MM.1S (cell line): ENCODE results near the gene TRIM51.

ENCODE experiments used
- DNase-seq: peaks from one replicate; pipeline ENCODE4 v3.0.0-alpha.2; 2015
- H2AFZ ChIP-seq: fragments of 300-600 bp; sonication (generic); 2 replicates; pipeline ENCODE4 v1.6.0; 2016; ENCODE audit warnings: antibody characterized with exemption, low read length
- H3F3A ChIP-seq: fragments of 300-600 bp; sonication (generic); 2 replicates; pipeline ENCODE4 v1.6.1; 2016; ENCODE audit warnings: mild to moderate bottlenecking, antibody characterized with exemption, low read length, moderate library complexity, mixed read lengths; ENCODE audit not compliant: insufficient read depth
- H3K27ac ChIP-seq: fragments of 300-600 bp; sonication (generic); 2 replicates; pipeline ENCODE4 v1.5.1; 2016; ENCODE audit warnings: mild to moderate bottlenecking, low read length
- H3K27me3 ChIP-seq: fragments of 300-600 bp; sonication (generic); replicated peaks from 2 replicates; pipeline ENCODE4 v1.6.0; 2016; ENCODE audit warnings: low read length; ENCODE audit not compliant: insufficient read depth
- H3K36me3 ChIP-seq: fragments of 300-600 bp; sonication (generic); replicated peaks from 2 replicates; pipeline ENCODE4 v1.6.1; 2016; ENCODE audit warnings: mild to moderate bottlenecking, low read length, mixed read lengths; ENCODE audit not compliant: insufficient read depth
- H3K4me1 ChIP-seq: fragments of 300-600 bp; sonication (generic); 2 replicates; pipeline ENCODE4 v1.6.1; 2016; ENCODE audit warnings: low read length, mixed read lengths
- H3K4me2 ChIP-seq: fragments of 300-600 bp; sonication (generic); 2 replicates; pipeline ENCODE4 v1.6.0; 2016; ENCODE audit warnings: low read depth, low read length
- H3K4me3 ChIP-seq: fragments of 300-600 bp; sonication (generic); 2 replicates; pipeline ENCODE4 v1.5.1; 2016; ENCODE audit warnings: low read length, mixed read lengths
- H3K79me2 ChIP-seq: fragments of 300-600 bp; sonication (generic); 2 replicates; pipeline ENCODE4 v1.6.1; 2016; ENCODE audit warnings: mixed run types, low read length, mixed read lengths
- H3K9ac ChIP-seq: fragments of 300-600 bp; sonication (generic); 2 replicates; pipeline ENCODE4 v1.6.1; 2016; ENCODE audit warnings: low read length, mixed read lengths
- H3K9me2 ChIP-seq: fragments of 300-600 bp; sonication (generic); replicated peaks from 2 replicates; pipeline ENCODE4 v1.6.1; 2016; ENCODE audit warnings: mild to moderate bottlenecking, low read length, mixed read lengths; ENCODE audit not compliant: insufficient read depth
- H3K9me3 ChIP-seq: fragments of 300-600 bp; sonication (generic); replicated peaks from 2 replicates; pipeline ENCODE4 v1.6.1; 2016; ENCODE audit warnings: mild to moderate bottlenecking, low read length, mixed read lengths; ENCODE audit not compliant: insufficient read depth
- H4K20me1 ChIP-seq: fragments of 300-600 bp; sonication (generic); 2 replicates; pipeline ENCODE4 v1.6.1; 2016; ENCODE audit warnings: mild to moderate bottlenecking, low read length, moderate library complexity, mixed read lengths; ENCODE audit not compliant: insufficient read depth
- CTCF ChIP-seq: fragments of 300-600 bp; sonication (generic); IDR thresholded peaks from 2 replicates; pipeline ENCODE4 v1.5.1; 2016; ENCODE audit warnings: antibody characterized with exemption, low read length, mixed read lengths
- EZH2 ChIP-seq: fragments of 300-600 bp; sonication (generic); optimal IDR thresholded peaks from 2 replicates; pipeline ENCODE3; 2017; ENCODE audit warnings: low read depth, mild to moderate bottlenecking, antibody characterized with exemption, low read length, mixed read lengths
- EZH2phosphoT487 ChIP-seq: fragments of 300-600 bp; sonication (generic); IDR thresholded peaks from 2 replicates; pipeline ENCODE4 v1.6.1; 2018; ENCODE audit warnings: antibody characterized with exemption, low read length

Gene TRIM51

DNA sequence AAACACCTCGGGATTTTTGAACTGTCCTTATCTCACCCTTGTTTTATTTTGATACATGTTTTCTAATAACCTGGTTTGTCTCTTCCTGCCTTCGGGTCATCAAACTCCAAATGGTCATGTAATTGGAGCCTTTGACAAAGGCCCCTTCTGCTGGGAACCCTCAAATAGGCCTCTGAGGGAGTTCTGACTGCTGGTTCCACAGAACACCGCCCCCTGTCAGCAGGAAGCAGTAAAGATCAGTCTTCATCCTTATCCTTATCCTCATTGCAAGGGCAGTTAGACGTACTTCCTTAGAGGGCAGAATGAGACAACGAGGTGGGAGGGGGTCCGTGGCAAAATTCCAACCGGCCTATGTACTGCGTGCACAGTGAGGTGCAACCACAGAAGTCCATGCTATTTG lies 12.1 kb downstream of the TRIM51 start:
- H3K27ac ChIP-seq, result no peak overlapping the region
- H3K79me2 ChIP-seq, result no peaks in the 10 kb centered on the region
- no peak for DNase-seq
- no peaks in the 10 kb centered on the region for H3K9me2 ChIP-seq
- no peak for TF ChIP-seq CTCF
- TF ChIP-seq EZH2phosphoT487, result no peak
- TF ChIP-seq EZH2, result no peak
- no peaks in the 10 kb centered on the region for H3K9me3 ChIP-seq
- no peaks in the 10 kb centered on the region for H3K36me3 ChIP-seq
- H3K27me3 ChIP-seq, result no peaks in the 10 kb centered on the region
- no peak overlapping the region for H3K4me3 ChIP-seq
- no peaks in the 10 kb centered on the region for H3K4me1 ChIP-seq
- H3K4me2 ChIP-seq, result no peak overlapping the region
- no peaks in the 10 kb centered on the region for H3F3A ChIP-seq
- H2AFZ ChIP-seq, result no peak overlapping the region
- H4K20me1 ChIP-seq, result no peaks in the 10 kb centered on the region
- no peak overlapping the region for H3K9ac ChIP-seq

- Histone ChIP-seq H3K36me3 (no peaks in the 10 kb centered on the region), H3K9ac (no peak overlapping the region), H3K4me3 (no peak overlapping the region), H3K9me2 (no peaks in the 10 kb centered on the region), H3K4me2 (no peak overlapping the region), H2AFZ (no peak overlapping the region), H3K27me3 (no peaks in the 10 kb centered on the region), H3K27ac (no peak overlapping the region), H3F3A (no peaks in the 10 kb centered on the region), H3K79me2 (no peaks in the 10 kb centered on the region), H4K20me1 (no peaks in the 10 kb centered on the region), H3K4me1 (no peaks in the 10 kb centered on the region), H3K9me3 (no peaks in the 10 kb centered on the region)
- TF ChIP-seq EZH2 (no peak), EZH2phosphoT487 (no peak), CTCF (no peak)
- DNase-seq, result no peak
Observed at GRCh38 chr11:55902308-55902707, 19.2 kb downstream of the TRIM51 start.

DNA sequence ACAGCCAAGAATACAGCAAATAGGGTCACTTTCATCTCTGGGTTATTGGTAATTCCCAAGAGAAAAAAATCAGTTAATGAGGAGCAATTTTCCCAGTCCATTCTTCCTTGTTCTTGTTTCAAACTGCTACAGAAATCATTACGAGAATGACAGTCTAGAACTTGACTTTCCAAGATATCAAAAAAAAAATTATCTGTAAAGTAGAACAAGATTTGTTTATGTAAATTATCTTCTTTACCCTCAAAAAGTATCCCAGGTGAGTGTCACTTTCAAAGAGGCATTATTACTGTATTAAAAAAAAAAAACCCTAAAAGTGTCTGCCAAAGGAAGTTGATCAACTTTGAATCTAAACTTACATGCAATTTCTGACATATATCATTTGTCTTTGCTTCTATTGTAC lies 31.4 kb downstream of the TRIM51 start, which contains the start of gene OR5W2:
OR5W2 (minus strand) TSS at position 101 of the 400 bp plus-strand sequence; CDS start at position 101, 0 bp downstream.
- H3F3A ChIP-seq, result no peaks in the 10 kb centered on the region

More for the DNA sequence above, 31.4 kb downstream of the TRIM51 start, which contains the start of gene OR5W2:
- Histone ChIP-seq H3K4me1 (no peaks in the 10 kb centered on the region), H3K27me3 (no peaks in the 10 kb centered on the region), H3K4me3 (no peak within 1 kb of the TSS), H2AFZ (no peak within 1 kb of the TSS), H3K36me3 (no peaks in the 10 kb centered on the region), H4K20me1 (no peaks in the 10 kb centered on the region), H3K9me2 (no peaks in the 10 kb centered on the region), H3K4me2 (no peak within 1 kb of the TSS), H3K9ac (no peak within 1 kb of the TSS), H3K9me3 (no peaks in the 10 kb centered on the region), H3K79me2 (no peaks in the 10 kb centered on the region), H3K27ac (no peak within 1 kb of the TSS)
- no peak for DNase-seq
- no peak for TF ChIP-seq EZH2
- no peak for TF ChIP-seq EZH2phosphoT487
- no peak for TF ChIP-seq CTCF
